HG03045 (cell line): ENCODE data around the gene HYPK.
"Not testable (repeated sequence)": the region's sequence is repeated elsewhere in the genome, so short reads cannot be mapped to it uniquely, and the experiment has no call there.

Source experiments
- ATAC-seq: cut with Tn5 transposase; IDR thresholded peaks from one replicate; pipeline ENCODE4 v1.9.1; 2021; ENCODE audit warnings: mild to moderate bottlenecking, moderate library complexity; ENCODE audit not compliant: unreplicated experiment

HYPK gene

GRCh38 chr15:43795197-43795596, 5.2 kb upstream of the HYPK start:
- no peak for ATAC-seq

GRCh38 chr15:43795997-43796396, 4.4 kb upstream of the HYPK start:
- no peak for ATAC-seq

- ATAC-seq = no peak
Observed at GRCh38 chr15:43796566-43796965, 3.8 kb upstream of the HYPK start.

DNA sequence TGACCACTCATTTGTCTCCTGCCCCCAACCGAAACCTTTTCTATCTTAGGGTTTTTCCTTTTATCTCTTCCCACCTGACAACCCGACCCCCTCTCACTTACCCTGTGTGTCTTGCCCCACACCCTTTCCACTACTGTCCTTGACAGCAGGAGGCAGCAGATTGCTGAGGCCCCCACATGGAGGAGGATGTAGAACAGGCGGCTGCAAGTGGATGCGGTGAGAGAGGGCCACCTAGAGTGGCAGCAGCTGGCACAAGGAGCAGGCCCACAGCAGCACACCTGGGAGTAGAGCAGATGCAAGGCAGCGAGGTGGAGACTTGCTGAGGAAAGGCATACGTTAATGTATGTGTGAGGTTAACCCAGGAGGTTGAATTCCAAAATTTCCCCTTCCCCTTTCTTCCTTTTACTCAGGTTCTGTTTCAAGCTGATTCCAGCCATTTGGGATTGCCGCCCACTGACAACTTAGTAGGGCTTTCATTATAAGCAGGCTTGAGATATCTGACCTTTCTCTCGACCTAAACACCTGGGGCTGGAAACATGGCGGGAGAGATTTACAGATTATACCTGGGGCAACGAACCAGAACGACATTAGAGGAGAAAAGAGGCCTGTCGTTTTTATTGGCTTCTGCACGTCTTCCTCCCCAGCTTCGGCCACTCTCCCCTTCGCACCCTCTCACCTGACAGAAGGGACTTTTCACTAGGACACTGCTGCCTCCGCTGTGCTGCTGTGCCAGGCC, 1.0 kb upstream of the HYPK start:
- no peak for ATAC-seq

DNA sequence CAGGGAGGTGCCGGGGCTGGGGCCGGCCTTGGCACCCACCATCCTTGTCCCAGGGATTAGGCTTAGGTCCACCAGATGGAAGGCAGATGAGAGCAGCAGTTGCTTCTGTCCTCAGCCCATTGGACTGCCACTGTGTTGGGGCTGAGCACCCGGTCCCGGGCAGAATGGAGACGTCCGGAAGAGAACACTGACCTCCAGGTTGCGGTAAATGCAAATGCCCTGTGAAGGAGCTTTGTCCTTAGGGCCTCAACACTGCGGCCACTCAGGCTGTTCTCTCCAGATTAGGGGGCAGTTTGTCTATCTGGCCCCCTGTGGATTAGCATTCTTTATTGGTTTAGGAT, 484 bp upstream of the HYPK start, which contains the start of gene SERINC4:
TSS of gene SERINC4 (minus strand) at position 276 of the 341 bp plus-strand sequence. CDS start at position 42, 234 bp downstream.
- no peak for ATAC-seq

DNA sequence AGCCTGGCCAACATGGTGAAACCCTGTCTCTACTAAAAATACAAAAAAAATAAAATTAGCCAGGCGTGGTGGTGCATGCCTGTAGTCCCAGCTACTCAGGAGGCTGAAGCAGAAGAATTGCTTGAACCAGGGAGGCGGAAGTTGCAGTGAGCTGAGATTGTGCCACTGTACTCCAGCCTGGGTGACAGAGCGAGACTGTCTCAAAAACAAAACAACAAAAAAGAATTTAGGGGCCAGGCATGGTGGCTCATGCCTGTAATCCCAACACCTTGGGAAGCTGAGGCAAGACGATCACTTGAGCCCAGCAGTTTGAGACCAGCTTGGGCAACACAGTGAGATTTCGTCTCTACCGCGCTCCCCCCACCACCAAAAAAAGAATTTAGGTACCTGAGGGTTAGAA, 2.3 kb downstream of the HYPK start:
- not testable (repeated sequence) for ATAC-seq

- ATAC-seq = no peak
Observed at GRCh38 chr15:43808435-43808950, 8.1 kb downstream of the HYPK start.

DNA sequence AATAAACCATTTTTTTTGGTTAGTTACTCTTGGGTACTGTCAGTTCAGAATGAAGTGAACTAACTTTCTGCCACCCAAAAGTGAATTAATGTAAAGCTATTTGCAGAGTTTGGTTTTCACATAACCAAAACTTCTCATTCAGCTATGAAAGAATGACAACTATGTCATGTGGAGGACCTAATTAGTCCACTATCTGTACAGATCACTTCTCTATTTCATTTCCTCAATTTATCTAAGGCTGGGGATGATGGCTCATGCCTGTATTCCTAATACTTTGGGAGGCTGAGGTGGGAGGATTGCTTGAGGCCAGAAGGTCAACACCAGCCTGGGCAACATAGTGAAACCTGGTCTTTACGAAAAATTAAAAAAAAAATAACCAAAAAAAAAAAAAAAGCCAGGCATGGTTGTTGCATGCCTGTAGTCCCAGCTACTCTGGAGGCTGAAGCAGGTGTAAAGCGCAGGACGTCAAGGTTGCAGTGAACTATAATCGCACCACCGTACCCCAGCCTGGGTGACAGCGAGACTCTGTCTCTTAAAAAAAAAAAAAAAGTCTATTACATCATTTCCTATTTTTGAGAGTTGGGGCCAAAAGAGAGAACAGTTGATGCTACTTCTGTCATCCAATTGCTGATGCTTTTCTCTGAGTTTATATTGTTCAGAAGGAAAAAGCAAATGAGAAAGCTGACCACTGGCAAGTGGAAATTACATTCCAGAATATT, 8.7 kb downstream of the HYPK start:
- ATAC-seq = no peak

GRCh38 chr15:43815064-43815463, 14.7 kb downstream of the HYPK start:
- not testable (repeated sequence) for ATAC-seq

DNA sequence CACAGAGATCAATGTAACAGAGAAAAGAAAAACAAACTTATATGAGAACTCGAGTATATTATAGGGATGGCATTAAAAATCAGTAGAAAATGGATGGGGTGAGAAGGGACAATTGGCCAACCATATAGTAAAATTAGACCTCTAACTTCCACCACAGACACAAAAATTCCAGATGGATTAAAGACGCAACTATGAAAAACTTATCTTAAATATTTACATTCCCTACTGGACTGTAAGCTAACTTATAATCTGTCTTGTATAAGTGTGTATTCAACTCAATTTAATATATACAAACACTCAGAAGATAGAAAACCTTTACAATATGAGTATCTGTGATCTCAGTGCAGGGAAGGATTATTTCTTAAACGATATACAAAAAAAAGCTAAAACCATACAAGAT, 21.1 kb downstream of the HYPK start:
- no peak for ATAC-seq

DNA sequence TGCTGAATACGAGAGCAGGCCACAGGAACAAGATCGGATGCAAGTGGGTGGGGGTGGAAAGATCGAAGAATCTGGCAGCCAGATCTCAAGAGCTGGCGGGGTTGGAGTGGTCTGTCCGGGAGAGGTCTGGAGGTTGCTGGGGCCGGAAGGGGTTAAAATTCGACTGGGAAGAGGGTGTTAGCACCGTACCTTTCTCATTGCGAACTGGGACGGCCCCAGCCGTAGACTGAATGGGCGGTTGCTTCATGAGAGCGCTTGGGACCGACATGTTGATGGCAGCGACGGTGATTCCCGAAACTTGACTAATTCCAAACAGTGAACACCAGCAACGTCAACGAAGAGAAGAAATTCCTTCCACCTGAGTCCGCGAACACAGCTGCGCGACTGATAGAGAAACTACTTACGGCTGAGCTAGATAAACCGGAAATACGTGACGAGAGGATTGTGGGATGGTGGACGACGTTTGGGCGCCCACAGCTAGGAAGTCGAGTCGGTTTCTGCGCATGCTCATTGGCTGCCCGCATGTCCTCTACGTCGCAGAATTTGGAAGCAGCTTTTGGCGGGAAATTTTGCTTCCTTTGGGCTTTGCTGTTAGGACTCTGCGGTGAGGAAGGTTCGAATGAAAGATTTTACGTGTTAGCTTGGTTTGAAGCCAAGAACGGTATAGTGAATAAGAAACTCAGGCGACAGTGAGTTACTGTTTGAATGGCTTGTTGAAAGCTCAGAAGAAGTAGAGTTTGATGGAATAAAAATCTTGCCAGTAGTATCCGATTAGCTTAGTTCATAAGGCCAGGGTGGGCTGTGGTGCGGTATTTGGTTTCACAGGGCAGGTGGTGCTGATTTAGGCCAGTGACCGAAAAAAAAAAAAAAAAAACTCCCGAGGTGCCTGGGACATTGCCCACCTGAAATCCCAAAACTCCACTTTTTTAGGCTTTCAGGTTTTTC, 24.2 kb downstream of the HYPK start, which contains the start of gene MFAP1:
TSS of gene MFAP1 (minus strand) at position 389 of the 945 bp plus-strand sequence. CDS start at position 268, 121 bp downstream.
- ATAC-seq = peak; percentile 63

DNA sequence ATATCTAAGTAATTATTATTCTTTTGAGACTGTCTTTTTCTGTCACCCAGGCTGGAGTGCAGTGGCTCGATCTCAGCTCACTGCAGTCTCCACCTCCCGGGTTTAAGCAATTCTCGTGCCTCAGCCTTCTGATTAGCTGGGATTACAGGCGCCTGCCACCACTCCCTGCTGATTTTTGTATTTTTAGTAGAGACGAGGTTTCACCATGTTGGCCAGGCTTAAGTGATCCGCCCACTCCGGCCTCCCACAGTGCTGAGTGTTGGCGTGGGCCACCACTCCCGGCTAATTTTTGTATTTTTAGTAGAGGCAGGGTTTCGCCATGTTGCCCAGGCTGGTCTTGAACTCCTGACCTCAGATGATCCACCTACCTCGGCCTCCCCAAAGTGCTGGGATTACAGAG, 24.9 kb downstream of the HYPK start:
- ATAC-seq = not testable (repeated sequence)

GRCh38 chr15:43826029-43826507, 25.7 kb downstream of the HYPK start:
- ATAC-seq = no peak

DNA sequence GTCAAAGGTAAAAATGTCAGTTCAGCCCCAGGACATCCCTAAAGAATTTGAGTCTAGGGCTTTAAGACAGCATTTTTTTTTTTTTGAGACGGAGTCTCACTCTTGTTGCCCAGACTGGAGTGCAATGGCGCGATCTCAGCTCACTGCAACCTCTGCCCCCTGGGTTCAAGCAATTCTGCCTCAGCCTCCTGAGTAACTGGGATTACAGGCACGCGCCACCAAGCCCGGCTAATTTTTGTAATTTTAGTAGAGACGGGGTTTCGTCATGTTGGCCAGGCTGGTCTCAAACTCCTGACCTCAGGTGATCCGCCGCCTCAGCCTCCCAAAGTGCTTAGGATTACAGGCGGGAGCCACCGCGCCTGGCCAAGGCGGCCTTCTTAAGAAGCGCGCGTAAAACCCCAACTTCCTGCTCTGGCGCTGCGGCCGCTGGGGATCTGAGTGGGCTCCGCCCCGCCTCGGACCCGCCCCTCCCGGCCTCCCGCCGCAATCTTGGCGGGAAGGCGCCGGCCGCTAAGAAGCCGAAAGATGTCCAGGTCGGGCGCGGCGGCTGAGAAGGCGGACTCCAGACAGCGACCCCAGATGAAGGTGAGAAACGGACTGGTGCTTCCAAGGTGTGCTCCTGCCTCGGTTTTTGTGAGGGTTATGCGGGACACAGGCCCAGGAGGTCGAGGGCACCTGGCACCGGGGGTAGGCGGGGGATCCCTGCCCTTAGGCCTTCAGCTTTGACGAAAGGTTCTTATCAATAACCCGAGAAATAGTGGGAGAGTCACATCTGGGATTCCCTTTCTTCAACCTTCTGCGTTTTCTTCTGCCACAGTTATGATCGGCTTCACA, 26.3 kb downstream of the HYPK start, which contains the start of gene WDR76:
TSS of gene WDR76 (plus strand) at position 495 of the 834 bp plus-strand sequence. CDS start at position 526, 31 bp downstream.
- peak; percentile 66 for ATAC-seq

DNA sequence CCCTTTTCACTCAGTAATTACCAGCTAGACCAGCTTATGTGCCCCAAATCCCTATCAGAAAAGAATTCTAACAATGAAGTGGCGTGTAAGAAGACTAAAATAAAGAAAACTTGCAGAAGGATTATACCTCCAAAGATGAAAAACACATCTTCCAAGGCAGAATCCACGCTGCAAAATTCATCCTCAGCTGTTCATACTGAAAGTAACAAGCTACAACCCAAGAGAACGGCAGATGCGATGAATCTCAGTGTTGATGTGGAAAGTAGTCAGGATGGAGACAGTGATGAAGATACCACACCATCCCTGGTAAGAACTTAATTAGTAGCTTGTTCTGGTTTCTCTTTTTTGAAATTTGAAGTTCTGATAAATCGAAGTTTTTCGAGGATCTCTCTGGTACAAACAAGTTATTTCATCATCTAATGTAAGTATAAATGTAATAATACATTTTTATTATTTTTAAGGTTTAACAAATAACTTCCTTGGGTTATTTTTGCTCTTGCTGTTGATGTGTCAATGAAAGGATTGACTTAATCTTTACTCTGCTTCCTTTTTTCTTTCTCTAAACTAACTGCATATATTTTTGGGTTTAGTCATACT, 27.8 kb downstream of the HYPK start:
- ATAC-seq = no peak

DNA sequence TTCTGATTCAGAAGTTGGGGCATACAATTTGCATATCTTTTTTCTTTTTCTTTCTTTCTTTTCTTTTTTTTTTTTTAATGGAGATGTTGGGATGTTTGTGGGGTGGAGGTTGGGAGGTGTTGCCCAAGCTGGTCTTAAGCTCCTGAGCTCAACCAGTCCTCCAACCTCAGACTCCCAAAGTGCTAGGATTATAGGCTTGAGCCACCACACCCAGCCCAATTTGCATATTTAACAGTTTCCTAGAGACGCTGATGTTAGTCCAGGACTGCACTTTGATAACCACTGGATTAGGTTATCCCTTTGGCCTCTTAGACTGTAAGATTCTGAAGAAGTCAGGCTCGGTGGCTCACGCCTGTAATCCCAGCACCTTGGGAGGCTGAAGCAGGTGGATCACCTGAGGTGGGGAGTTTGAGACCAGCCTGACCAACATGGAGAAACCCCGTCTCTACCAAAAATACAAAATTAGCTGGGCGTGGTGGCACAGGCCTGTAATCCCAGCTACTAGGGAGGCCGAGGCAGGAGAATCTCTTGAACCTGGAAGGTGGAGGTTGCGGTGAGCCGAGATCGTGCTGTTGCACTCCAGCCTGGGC, 29.6 kb downstream of the HYPK start:
- not testable (repeated sequence) for ATAC-seq

DNA sequence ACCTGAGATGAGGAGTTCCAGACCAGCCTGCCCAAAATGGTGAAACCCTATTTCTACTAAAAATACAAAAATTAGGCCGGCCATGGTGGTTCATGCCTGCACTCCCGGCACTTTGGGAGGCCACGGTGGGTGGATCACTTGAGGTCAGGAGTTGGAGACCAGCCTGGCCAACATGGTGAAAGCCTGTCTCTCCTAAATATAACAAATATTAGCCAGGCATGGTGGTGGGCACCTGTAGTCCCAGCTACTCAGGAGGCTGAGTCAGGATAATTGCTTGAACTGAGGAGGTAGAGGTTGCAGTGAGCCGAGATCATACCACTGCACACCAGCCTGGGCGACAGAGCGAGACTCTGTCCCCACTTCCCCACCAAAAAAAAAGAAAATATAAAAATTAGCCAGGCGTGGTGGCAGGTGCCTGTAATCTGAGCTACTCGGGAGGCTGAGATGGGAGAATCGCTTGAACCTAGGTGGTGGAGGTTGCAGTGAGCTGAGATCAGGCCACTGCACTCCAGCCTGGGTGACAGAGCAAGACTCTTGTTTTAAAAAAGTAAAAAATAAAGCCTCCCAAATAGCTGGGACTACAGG, 30.4 kb downstream of the HYPK start:
- ATAC-seq = not testable (repeated sequence)

- not testable (repeated sequence) for ATAC-seq
Observed at GRCh38 chr15:43831519-43832052, 31.2 kb downstream of the HYPK start.
